A673 (cell line): ENCODE data around the gene PIGQ.

Experiments
- CTCF ChIP-seq: fragments of 300-800, 200-600 bp; sonication (generic); conservative IDR thresholded peaks from 2 replicates; pipeline ENCODE4 v1.5.1; 2017; ENCODE audit warnings: low read depth, mild to moderate bottlenecking, antibody characterized with exemption, low read length, moderate library complexity, mixed read lengths
- EZH2 ChIP-seq: fragments of 200-600 bp; sonication (generic); IDR thresholded peaks from 2 replicates; pipeline ENCODE4 v1.6.1; 2017; ENCODE audit warnings: borderline replicate concordance, low read depth, mild to moderate bottlenecking, mixed read lengths, antibody characterized with exemption, low read length; ENCODE audit not compliant: poor library complexity, severe bottlenecking

GRCh38 chr16:590815-591200, 21.0 kb downstream of the PIGQ start:
- TF ChIP-seq CTCF: no peak
- no peak for TF ChIP-seq EZH2
